ENCODE measurements around the gene CNTN4. TPM values are rescaled to one million over a fixed set of nuclear protein-coding genes. Genes with fewer than 3 reads are reported as not detected.

The CNTN4 gene
- total RNA-seq, 1 experiment from 2014 or later, result 2.9 TPM

DNA sequence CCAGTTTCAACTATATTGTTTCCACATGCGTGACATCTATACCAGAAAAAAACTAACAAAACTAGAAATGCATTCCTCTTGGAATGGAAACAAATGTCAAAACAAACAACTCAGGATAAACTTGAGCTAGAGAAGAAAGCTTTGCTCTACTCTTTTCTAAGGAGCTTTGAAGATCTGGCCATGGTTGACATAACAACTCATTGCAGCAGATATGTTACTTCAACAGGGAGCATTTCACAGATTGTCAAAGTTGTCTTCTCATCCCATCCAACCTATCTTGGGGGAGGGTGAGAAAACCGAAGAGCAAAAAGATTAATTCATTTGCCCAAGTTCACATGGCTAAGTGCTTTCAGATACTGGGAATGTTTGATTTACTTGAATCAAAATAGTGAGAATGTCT lies 484.4 kb downstream of the CNTN4 start:
- Mint-ChIP-seq H3K27ac (ENCODE audit: unreplicated experiment) (no peak overlapping the region), H3K27me3 (ENCODE audit: unreplicated experiment) (no peaks in the 10 kb centered on the region), H3K4me3 (ENCODE audit: low read depth, unreplicated experiment) (no peak overlapping the region), H3K9me3 (ENCODE audit: low read depth, unreplicated experiment) (peaks cover 7% of the 10 kb centered on the region), H3K36me3 (ENCODE audit: insufficient read depth, unreplicated experiment) (no peaks in the 10 kb centered on the region), H3K4me1 (ENCODE audit: low read depth, unreplicated experiment) (no peaks in the 10 kb centered on the region)
- no TSS peak for BruUV-seq (replicated peaks)
- intact Hi-C loops (cut with micrococcal nuclease; ENCODE audit: unreplicated experiment), result no loop called here
- no peak for TF ChIP-seq CTCF (IDR thresholded peaks at IDR 0.05; ENCODE audit: unreplicated experiment)
- DNase-seq, result no peak
- CTCF ChIA-PET, result interaction anchor here (0.7 kb wide), 1 partner anchor 206 kb away, joined by 6 read pairs; no protein-coding TSS in a partner anchor

DNA sequence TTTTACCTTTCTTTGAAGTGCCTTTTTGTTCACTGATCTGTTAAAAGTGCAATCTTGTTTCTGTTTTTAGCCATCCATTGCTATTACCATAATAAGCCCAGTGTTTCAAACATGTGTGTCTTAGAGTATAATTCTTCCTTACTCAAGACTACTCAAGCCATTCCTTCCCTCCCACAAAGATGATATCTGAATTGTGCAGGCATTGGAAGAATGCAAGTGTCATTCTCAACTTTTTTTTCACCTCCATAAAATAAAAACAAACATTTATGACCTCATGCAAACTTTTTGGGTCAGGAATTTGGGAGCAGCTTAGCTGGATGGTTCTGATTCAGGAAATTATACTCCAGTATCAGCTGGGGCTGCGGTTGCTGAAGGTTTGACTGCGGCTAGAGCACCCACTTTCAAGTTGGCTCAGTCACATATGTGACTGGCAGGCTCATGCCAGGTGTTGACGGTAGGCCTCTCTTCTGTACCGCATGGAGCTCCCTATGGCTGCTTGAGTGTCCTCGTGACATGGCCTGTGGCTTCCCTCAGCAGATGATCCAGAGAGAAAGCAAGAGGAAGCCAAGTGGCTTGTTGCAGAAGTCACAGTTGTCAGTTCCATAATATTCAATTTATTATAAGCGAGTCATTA lies 490.8 kb downstream of the CNTN4 start:
- intact Hi-C loops (cut with micrococcal nuclease; ENCODE audit: unreplicated experiment), result no loop called here
- DNase-seq, result no peak
- no peak overlapping the region for H3K27ac Mint-ChIP-seq (ENCODE audit: unreplicated experiment)
- no peak for TF ChIP-seq CTCF (IDR thresholded peaks at IDR 0.05; ENCODE audit: unreplicated experiment)
- BruUV-seq (replicated peaks), result no TSS peak
- no peaks in the 10 kb centered on the region for H3K4me1 Mint-ChIP-seq (ENCODE audit: low read depth, unreplicated experiment)
- peaks cover 5% of the 10 kb centered on the region for H3K9me3 Mint-ChIP-seq (ENCODE audit: low read depth, unreplicated experiment)
- no peaks in the 10 kb centered on the region for H3K27me3 Mint-ChIP-seq (ENCODE audit: unreplicated experiment)
- H3K36me3 Mint-ChIP-seq (ENCODE audit: insufficient read depth, unreplicated experiment), result no peaks in the 10 kb centered on the region
- CTCF ChIA-PET, result no interaction called here
- no peak overlapping the region for H3K4me3 Mint-ChIP-seq (ENCODE audit: low read depth, unreplicated experiment)

DNA sequence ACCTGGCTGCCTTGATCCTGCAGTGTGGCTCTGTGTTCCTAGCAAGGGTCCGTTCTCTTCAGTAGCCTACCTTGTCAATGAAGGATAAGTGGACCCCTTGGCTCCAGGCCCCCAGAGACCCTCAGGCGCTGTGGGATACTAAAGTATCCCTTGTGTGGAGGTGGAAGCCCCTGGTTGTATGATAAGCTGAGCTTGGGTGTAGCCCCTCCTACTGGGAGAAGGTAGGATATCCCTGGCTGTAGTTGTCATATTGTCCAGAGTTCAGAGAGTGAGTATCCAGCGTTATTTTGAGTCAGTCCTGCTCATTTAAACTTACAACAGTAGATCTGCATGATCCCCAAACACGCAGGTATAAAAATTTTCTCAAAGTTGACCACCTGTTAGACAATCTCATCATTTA lies 496.8 kb downstream of the CNTN4 start:
- intact Hi-C loops (cut with micrococcal nuclease; ENCODE audit: unreplicated experiment), result no loop called here
- Mint-ChIP-seq H3K4me1 (ENCODE audit: low read depth, unreplicated experiment) (no peaks in the 10 kb centered on the region), H3K27ac (ENCODE audit: unreplicated experiment) (no peak overlapping the region), H3K9me3 (ENCODE audit: low read depth, unreplicated experiment) (peaks cover 3% of the 10 kb centered on the region), H3K27me3 (ENCODE audit: unreplicated experiment) (no peaks in the 10 kb centered on the region), H3K4me3 (ENCODE audit: low read depth, unreplicated experiment) (no peak overlapping the region), H3K36me3 (ENCODE audit: insufficient read depth, unreplicated experiment) (no peaks in the 10 kb centered on the region)
- no TSS peak for BruUV-seq (replicated peaks)
- CTCF ChIA-PET, result no interaction called here
- no peak for DNase-seq
- TF ChIP-seq CTCF (IDR thresholded peaks at IDR 0.05; ENCODE audit: unreplicated experiment), result no peak

- H3K36me3 Mint-ChIP-seq (ENCODE audit: insufficient read depth, unreplicated experiment), result no peaks in the 10 kb centered on the region
- no peak overlapping the region for H3K27ac Mint-ChIP-seq (ENCODE audit: unreplicated experiment)
- no peak for DNase-seq
- no peaks in the 10 kb centered on the region for H3K4me1 Mint-ChIP-seq (ENCODE audit: low read depth, unreplicated experiment)
- BruUV-seq (replicated peaks), result no TSS peak
- H3K27me3 Mint-ChIP-seq (ENCODE audit: unreplicated experiment), result no peaks in the 10 kb centered on the region
- no peak for TF ChIP-seq CTCF (IDR thresholded peaks at IDR 0.05; ENCODE audit: unreplicated experiment)
- H3K4me3 Mint-ChIP-seq (ENCODE audit: low read depth, unreplicated experiment), result no peak overlapping the region
- intact Hi-C loops (cut with micrococcal nuclease; ENCODE audit: unreplicated experiment), result no loop called here
- CTCF ChIA-PET, result no interaction called here
- peaks cover 5% of the 10 kb centered on the region for H3K9me3 Mint-ChIP-seq (ENCODE audit: low read depth, unreplicated experiment)
These were observed 498.9 kb downstream of the CNTN4 start for GRCh38 chr3:2597615-2598014.
